ENCODE data around the gene MSI1. TPM values are rescaled to one million over a fixed set of nuclear protein-coding genes. Genes with fewer than 3 reads are reported as not detected.

The MSI1 gene
- total RNA-seq (2021) (3.6 and 8.8 TPM in 2 replicates), Bru-seq, nascent RNA (percentile 37 among the genes with signal in this experiment), BruChase-seq, experiment 1, labeled RNA remaining after a 2-hour chase (percentile 40 among the genes with signal in this experiment), BruChase-seq, experiment 2, labeled RNA remaining after a 6-hour chase (percentile 44 among the genes with signal in this experiment)
- long read RNA-seq, partial matches to known transcripts = 5 of 8 reads
- long read RNA-seq, other reads (novel, unspliced or antisense) = 2 of 8 reads

DNA sequence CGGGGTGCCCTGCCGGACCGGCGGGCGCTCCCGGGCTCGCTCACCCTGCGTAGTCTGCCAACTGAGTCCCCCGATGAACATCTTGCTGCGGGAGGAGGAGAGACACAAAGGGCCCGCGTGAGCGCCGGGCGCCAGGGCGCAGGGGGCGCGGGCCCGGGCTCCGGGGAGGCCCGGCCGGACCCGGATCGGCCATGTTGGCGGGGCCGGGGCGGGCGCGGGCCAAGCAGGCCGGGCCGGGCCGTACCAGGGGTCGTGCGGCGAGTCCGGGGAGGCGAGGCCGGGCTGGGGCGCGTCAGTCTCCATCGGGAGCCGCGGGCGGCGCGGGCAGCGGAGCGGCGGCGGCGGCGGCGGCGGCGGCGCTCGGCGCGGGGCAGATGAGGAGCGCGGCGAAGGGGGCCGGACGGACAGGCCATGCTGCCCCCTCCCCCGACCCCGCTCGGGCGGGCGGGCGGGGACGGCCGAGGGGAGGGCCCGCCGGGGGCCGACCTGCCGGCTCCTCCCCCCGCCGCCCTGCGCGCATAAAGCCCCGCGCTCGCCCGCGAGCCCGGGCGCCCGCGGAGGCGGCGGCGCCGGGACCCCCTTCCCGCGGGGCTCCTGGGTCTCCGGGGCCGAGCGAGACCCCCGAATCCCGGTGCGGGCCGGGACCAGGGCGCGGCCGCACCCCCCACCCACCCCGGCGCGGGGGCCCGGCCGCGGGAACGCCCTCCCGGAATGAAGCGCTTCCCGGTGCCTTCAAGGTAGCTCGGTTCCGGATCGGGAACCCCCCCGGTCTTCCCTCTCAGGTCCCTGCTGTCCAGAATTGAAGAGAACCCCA is at the start of gene MSI1:
TSS of gene MSI1 (minus strand) at position 376 of the 814 bp plus-strand sequence. CDS start at position 303, 73 bp downstream.
- Histone ChIP-seq H3K36me3 (ENCODE audit: insufficient read depth, low read length, poor library complexity, severe bottlenecking) (no peaks in the 10 kb centered on the region), H3K4me3 (ENCODE audit: low read depth, low read length, poor library complexity, severe bottlenecking) (peak within 1 kb of the TSS; percentile 57), H3K9me3 (ENCODE audit: low read depth, low read length, poor library complexity, severe bottlenecking) (no peaks in the 10 kb centered on the region), H3K4me1 (ENCODE audit: insufficient read depth, low read length, poor library complexity, severe bottlenecking) (no peaks in the 10 kb centered on the region), H3K27me3 (replicated peaks; ENCODE audit: insufficient read depth, low read depth, low read length, poor library complexity) (peaks cover 51% of the 10 kb centered on the region), H3K27ac (ENCODE audit: low read depth, low read length, poor library complexity, severe bottlenecking) (no peak within 1 kb of the TSS)
- POLR2A ChIA-PET (ENCODE audit: low non-redundant PET) = interaction anchor here (0.6 kb wide), 1 partner anchor 78 kb away, joined by 7 read pairs; the partner anchor contains the start of gene RNU4-2
- TF ChIP-seq EZH2 (IDR thresholded peaks at IDR 0.05; ENCODE audit: borderline replicate concordance, low read depth, low read length, poor library complexity, severe bottlenecking) (no peak), CTCF (conservative IDR thresholded peaks at IDR 0.05; ENCODE audit: low read depth, low read length) (no peak)
- intact Hi-C loops (cut with micrococcal nuclease; ENCODE audit: unreplicated experiment) = no loop called here
- no peak for DNase-seq (ENCODE audit: low spot score)
- BruUV-seq (replicated peaks) = no TSS peak
- CTCF ChIA-PET = no interaction called here

DNA sequence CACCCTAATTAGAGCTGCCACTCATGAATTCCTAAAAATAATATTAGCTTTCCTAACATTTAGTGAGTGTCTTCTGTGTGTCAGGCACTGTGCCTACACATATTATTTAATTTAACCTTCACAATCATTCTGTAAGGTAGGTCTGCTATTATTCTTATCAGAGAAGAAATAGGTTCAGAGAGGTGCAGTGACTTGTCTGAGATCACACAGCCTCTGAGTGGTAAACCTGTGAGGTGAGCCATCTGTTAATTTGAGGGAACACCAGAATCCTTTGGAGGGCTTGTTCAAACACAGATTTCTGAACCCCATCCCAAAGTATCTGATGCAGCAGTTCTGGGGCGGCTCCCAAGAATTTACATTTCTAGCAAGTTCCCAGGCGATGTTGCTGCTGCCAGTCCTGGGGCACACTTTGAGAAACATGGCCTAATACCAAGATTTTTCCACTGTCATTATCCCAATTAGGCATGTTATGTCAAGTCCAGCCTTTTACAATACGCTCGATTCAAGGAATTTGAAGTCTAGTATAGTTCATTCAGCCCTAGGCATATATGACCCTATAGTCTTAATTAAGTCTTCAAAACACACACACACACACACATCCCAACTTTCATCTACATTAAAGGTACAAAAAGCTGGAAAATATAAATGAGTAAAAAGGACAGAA is 49.1 kb upstream of the MSI1 start:
- no TSS peak for BruUV-seq (replicated peaks)
- POLR2A ChIA-PET (ENCODE audit: low non-redundant PET) = no interaction called here

More for the DNA sequence above, 49.1 kb upstream of the MSI1 start:
- Histone ChIP-seq H3K27me3 (replicated peaks; ENCODE audit: insufficient read depth, low read depth, low read length, poor library complexity) (no peaks in the 10 kb centered on the region), H3K4me1 (ENCODE audit: insufficient read depth, low read length, poor library complexity, severe bottlenecking) (no peaks in the 10 kb centered on the region), H3K4me3 (ENCODE audit: low read depth, low read length, poor library complexity, severe bottlenecking) (no peak overlapping the region), H3K36me3 (ENCODE audit: insufficient read depth, low read length, poor library complexity, severe bottlenecking) (no peaks in the 10 kb centered on the region), H3K27ac (ENCODE audit: low read depth, low read length, poor library complexity, severe bottlenecking) (no peak overlapping the region), H3K9me3 (ENCODE audit: low read depth, low read length, poor library complexity, severe bottlenecking) (no peaks in the 10 kb centered on the region)
- CTCF ChIA-PET = no interaction called here
- TF ChIP-seq EZH2 (IDR thresholded peaks at IDR 0.05; ENCODE audit: borderline replicate concordance, low read depth, low read length, poor library complexity, severe bottlenecking) = no peak
- TF ChIP-seq CTCF (conservative IDR thresholded peaks at IDR 0.05; ENCODE audit: low read depth, low read length) = no peak
- intact Hi-C loops (cut with micrococcal nuclease; ENCODE audit: unreplicated experiment) = no loop called here
- DNase-seq (ENCODE audit: low spot score) = no peak
